Midbrain (tissue), 1 donor: ENCODE results near the gene UGT1A10.
"Not testable (repeated sequence)": the region's sequence is repeated elsewhere in the genome, so short reads cannot be mapped to it uniquely, and the experiment has no call there.

Experiments used
- DNase-seq: peaks from one replicate; lab custom pipeline; 2025; lab: John Stamatoyannopoulos, UW

The UGT1A10 gene

GRCh38 chr2:233655943-233656342, 19.7 kb downstream of the UGT1A10 start:
- not testable (repeated sequence) for DNase-seq

GRCh38 chr2:233656443-233656842, 20.2 kb downstream of the UGT1A10 start:
- DNase-seq = no peak

DNA sequence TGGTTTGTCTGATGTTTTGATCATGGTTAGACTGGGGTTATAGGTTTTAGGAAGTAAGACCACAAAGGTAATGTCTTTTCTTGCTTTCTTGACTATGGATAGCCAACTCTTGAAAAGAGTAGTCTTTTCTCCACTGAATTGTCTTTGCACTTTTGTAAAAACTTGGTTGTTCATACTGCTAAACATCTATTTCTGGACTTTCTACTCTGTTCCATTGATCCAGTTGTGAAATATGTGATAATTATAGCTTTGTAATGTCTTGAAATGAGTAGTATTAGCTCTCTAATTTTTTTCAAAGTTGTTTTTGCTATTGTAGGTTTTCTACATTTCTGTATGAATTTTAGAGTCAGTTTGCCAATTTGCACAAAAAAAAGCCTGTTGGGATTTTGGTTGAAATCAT, 22.4 kb downstream of the UGT1A10 start:
- DNase-seq = no peak

GRCh38 chr2:233663911-233664310, 27.7 kb downstream of the UGT1A10 start:
- no peak for DNase-seq

DNA sequence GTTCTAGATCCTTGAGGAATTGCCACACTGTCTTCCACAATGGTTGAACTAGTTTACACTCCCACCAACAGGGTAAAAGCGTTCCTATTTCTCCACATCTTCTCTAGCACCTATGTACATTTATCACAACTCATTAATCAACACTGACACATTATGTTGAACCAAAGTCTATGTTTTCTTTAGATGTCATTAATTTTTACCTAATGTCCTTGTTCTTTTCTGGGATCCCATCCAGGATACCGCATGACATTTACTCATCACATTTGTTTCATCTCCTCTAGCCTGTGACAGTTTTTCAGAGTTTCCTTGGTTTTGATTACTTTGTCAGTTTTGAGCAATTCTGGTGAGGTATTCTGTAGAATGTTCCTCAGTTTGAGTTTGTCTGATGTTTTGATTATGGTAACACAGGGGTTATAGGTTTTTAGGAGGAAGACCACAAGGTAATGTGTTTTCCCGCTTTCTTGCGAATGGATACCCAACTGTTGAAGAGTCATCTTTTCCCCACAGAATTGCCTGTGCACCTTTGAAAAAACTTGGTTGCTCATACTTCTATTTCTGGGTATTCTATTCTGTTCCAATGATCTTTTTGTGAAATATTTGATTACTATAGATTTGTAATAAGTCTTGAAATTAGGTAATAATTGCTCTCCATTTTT, 32.5 kb downstream of the UGT1A10 start:
- no peak for DNase-seq

- DNase-seq = no peak
These were observed 35.3 kb downstream of the UGT1A10 start, which contains the start of gene UGT1A9 for GRCh38 chr2:233671290-233672161. Gene UGT1A9, plus strand, starts transcription at chr2:233671898. Its CDS starts 37 bp downstream, at chr2:233671935.

DNA sequence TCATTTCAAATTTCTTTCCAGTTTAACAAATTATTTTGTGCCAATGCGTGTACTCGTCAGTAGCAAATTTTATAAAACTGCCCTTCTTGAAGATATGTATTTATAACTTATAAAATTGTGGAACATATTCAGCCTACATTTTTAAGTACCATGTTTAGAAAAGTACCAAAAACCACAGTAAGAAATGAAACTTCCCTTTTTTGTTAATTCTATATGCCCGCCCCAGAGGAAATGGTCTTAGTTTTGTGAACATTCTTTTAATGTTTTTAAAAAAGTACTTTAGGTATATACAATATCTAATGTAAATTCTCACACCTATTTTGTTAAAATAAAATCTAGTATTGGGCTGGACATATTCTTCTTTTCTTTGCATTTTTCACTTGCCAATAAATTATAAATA, 36.6 kb downstream of the UGT1A10 start:
- no peak for DNase-seq

GRCh38 chr2:233673896-233674295, 37.6 kb downstream of the UGT1A10 start:
- DNase-seq = no peak

DNA sequence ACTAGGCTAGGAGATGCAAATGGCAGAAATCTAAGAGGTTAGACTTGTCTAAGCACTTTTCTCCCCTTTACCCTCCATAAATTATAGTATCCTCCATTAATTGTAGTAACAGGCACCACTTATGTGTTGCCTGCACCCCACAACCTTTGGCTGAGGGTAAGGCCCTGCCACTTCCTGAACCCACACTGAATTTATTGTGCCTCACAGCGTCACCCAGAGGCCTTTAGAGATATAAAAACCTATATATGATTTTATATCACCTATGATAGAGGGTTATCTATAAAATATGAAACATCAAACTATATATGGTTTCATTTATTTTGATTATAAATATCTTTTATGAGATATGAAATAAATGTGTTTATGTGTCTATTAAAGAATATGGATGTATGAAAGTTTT, 38.1 kb downstream of the UGT1A10 start:
- no peak for DNase-seq

DNA sequence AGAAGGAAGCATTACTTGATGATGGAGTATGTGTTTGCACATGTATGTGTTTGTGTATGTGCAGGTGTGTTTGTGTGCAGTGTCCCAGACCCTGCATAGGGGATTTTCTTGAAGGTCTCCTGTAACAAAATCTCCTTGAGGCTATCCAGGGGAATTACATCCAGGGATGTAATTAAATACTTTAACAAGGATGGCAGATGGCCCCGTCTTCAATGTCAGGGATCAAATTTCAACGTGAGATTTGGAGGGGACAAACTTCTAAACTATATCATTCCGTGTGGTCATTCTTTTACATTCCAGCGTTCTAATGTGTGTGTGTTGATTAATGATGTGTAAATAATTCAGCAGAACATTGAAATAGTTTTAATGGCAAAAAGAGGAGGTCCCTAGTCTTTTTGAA, 38.7 kb downstream of the UGT1A10 start:
- DNase-seq = no peak

DNA sequence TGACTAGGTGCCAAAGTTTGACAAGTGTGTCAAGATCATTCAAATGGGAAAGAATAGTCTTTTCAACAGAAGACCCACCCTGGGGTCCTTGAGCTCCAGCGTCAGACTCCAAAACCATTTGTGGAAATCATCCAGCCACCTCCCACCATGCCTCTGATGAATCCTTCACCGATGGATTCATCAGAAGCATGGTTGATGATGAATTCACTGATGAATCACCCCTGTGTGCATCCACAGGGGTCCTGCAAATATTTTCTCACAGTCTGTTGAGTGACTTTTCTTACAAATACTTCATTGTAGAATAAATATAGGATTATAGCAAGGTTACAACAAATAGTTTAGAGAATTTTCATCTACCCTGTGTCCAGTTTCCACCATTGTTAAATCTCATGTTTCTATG, 39.8 kb downstream of the UGT1A10 start:
- DNase-seq = no peak

GRCh38 chr2:233679196-233679595, 42.9 kb downstream of the UGT1A10 start:
- no peak for DNase-seq

DNA sequence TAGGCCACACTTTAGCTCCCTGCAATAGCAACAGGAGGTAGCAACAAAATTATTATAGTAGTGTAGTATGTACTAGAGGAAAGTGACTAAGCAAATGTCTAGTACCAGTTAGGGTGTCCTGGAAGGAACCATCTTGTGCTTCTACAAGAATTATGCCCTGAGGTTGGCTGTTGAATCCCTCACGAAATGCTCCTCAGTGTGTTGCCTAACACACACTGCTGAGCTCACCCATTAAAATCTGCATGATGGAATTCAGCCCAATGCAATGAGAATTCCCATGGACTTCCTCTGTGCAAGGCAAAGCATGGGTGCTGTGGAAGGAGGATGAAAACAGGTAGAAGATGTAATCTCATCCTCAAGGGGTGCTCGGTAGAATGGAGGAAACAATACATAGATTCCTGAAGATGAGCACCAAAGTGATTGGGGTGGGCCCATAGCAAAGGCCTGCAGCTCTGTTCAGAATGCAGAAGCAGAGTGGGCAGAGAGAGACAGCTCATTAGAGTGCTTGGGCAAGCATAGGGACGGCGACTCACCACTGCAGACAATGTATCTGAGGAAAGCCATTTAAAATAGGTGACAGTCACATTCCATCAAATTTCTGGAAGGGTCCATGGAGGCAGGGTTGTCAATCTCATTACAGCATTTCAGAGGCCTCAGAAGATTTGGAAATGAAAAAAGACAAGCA, 44.3 kb downstream of the UGT1A10 start:
- DNase-seq = no peak

- DNase-seq = no peak
These were observed 45.4 kb downstream of the UGT1A10 start, which contains the start of gene UGT1A7 for GRCh38 chr2:233681521-233682099. Gene UGT1A7, plus strand, starts transcription at chr2:233681901. Its CDS starts 37 bp downstream, at chr2:233681938.

GRCh38 chr2:233684640-233685039, 48.4 kb downstream of the UGT1A10 start:
- DNase-seq = no peak

DNA sequence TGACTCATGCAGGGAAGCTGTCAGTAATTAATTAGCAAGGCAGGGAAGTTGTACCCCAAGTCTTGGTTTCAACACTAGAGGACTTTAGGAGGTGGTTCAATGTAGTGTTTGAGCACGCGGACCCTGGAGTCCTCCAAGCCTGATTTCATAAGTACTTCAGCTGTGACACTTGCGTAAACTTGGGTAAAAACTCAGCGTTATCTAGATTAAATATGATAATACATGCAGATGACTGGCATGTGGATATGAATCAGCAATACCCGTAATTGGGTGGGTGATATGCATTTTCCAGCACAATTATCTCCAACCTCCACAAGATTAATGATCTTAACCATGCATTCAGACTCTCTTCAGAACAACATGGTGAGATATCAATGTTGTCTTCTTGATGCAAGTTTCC, 50.7 kb downstream of the UGT1A10 start:
- no peak for DNase-seq

- DNase-seq = no peak
These were observed 52.1 kb downstream of the UGT1A10 start for GRCh38 chr2:233688341-233688740.

DNA sequence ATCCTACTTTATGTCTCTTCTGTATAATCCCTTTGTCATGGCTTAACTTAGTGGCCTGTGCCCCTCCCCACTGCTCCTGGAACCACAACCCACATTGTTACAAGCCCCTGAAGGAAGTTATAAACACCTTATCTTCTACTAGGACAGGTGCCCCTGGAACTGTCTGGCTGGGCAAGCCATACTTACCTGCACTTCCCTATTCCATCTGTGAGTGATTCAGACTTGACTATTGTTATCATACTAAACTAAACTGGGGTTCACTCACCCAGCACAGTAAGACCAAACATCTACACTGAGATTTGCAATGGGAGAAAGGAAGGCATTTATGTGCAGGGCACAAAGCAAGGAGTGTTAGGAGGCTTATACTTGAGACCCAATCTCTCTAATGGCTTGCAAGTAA, 52.8 kb downstream of the UGT1A10 start:
- no peak for DNase-seq

DNA sequence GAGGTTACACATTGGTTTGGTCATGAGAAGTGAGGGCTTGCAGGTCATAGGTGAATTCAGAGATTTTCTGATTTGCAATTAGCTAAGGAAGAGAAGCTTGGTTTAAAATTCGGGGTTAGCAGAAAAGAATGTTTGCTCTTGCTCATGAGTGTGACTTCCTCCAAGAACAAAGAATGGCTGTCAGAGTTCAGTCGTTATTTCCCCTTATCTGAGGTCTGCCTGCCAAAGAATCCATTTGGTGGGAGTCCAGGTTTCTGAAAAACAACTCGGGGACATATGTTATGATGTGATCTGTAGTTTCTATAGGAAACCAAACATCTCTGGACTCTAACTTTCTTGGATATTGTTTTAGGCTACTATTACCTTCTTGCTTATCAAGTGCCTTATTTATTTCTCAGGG, 53.3 kb downstream of the UGT1A10 start:
- DNase-seq = no peak

GRCh38 chr2:233690444-233690843, 54.2 kb downstream of the UGT1A10 start:
- no peak for DNase-seq

DNA sequence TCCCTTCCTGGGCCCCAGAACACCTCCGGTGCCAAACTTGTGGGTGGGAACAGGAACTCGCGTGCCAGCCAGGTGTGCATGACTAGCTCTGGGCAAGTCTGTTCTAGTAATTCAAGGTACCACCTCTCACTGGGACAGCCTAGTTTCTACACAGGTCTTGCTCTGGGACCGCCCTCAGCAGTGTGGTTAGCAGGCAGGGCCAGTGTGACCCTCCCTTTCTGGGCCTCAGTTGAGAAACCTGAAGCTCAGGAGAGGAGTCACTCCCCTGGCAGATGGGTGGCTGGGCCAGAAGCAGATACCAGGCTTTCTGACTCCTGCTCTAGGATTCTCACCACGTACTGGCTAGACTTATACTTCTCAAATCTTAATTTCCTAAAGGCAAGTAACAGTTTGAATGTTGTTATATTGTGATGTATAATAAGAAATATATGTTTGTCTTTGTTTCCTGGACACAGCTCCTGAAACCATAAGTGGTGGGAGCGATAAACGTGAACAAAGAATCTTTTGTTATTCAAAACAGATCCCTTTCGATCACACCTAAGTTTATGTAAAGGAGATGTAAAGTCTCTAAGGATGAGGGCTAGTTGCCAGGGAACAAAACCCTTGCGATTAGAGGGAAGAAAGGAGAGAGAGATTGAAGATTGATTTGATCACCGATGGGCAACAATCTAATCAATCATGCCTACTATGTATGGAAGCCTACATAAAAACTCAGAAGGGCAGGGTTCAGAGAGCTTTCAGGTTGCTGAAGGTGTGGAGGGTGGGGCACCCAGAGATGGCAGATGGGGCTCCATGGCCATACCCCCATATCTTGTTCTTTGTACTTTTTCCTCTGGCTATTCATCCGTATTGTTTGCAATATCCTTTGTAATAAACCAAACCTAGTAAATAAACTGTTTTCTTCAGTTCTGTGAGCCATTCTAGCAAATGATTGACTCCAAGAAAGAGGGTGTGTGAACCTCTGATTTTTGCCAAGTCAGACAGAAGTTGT, 55.5 kb downstream of the UGT1A10 start:
- DNase-seq = no peak
